Fibroblast of the conjunctiva (primary cell): ENCODE results near the gene BCO2.

Experiments used
- DNase-seq: peaks from one replicate; pipeline ENCODE4 v3.0.0-alpha.2; 2010; ENCODE audit warnings: low read depth

Gene BCO2

GRCh38 chr11:112215621-112216020, 40.3 kb downstream of the BCO2 start:
- DNase-seq: no peak

- DNase-seq: peak; percentile 45
Observed at GRCh38 chr11:112216561-112217105, 41.3 kb downstream of the BCO2 start.

- peak; percentile 77 for DNase-seq
Observed at GRCh38 chr11:112219476-112220232, 44.3 kb downstream of the BCO2 start.

GRCh38 chr11:112221274-112221835, 46.0 kb downstream of the BCO2 start:
- DNase-seq: no peak

- no peak for DNase-seq
Observed at GRCh38 chr11:112222303-112222702, 47.0 kb downstream of the BCO2 start.

- no peak for DNase-seq
Observed at GRCh38 chr11:112223121-112223520, 47.8 kb downstream of the BCO2 start.

GRCh38 chr11:112223754-112224532, 48.6 kb downstream of the BCO2 start:
- no peak for DNase-seq

GRCh38 chr11:112225753-112226061, 50.4 kb downstream of the BCO2 start:
- no peak for DNase-seq

- DNase-seq: peak; percentile 68
Observed at GRCh38 chr11:112226062-112226830, 50.9 kb downstream of the BCO2 start, which contains the start of gene PTS. TSS of gene PTS (plus strand) at chr11:112226428. CDS start at chr11:112226444, 16 bp downstream.

- DNase-seq: peak; percentile 3
Observed at GRCh38 chr11:112226831-112227401, 51.6 kb downstream of the BCO2 start.

GRCh38 chr11:112227471-112227870, 52.2 kb downstream of the BCO2 start:
- no peak for DNase-seq

- no peak for DNase-seq
Observed at GRCh38 chr11:112228706-112229105, 53.4 kb downstream of the BCO2 start.

- DNase-seq: no peak
Observed at GRCh38 chr11:112229159-112229558, 53.8 kb downstream of the BCO2 start.

- DNase-seq: peak; percentile 47
Observed at GRCh38 chr11:112229746-112230433, 54.6 kb downstream of the BCO2 start.

GRCh38 chr11:112231952-112232351, 56.6 kb downstream of the BCO2 start:
- no peak for DNase-seq

- no peak for DNase-seq
Observed at GRCh38 chr11:112235750-112236390, 60.6 kb downstream of the BCO2 start.

GRCh38 chr11:112237451-112237850, 62.1 kb downstream of the BCO2 start:
- DNase-seq: no peak

GRCh38 chr11:112238041-112238440, 62.7 kb downstream of the BCO2 start:
- no peak for DNase-seq

GRCh38 chr11:112241486-112241885, 66.2 kb downstream of the BCO2 start:
- peak; percentile 40 for DNase-seq

- DNase-seq: no peak
Observed at GRCh38 chr11:112247201-112247600, 71.9 kb downstream of the BCO2 start.

GRCh38 chr11:112248201-112248600, 72.9 kb downstream of the BCO2 start:
- DNase-seq: no peak
